Stimulated activated CD8-positive, alpha-beta memory T cell treated with anti-CD3 and anti-CD28 coated beads, Interleukin-15, amount 100 ng/mL, for 1 hour (primary cell): ENCODE measurements around the gene PTN.
"Not testable (repeated sequence)": the region's sequence is repeated elsewhere in the genome, so short reads cannot be mapped to it uniquely, and the experiment has no call there.

ENCODE experiments used
- DNase-seq: peaks from one replicate; pipeline ENCODE4 v3.0.0-alpha.2; 2020; ENCODE audit warnings: low read depth

PTN gene

DNA sequence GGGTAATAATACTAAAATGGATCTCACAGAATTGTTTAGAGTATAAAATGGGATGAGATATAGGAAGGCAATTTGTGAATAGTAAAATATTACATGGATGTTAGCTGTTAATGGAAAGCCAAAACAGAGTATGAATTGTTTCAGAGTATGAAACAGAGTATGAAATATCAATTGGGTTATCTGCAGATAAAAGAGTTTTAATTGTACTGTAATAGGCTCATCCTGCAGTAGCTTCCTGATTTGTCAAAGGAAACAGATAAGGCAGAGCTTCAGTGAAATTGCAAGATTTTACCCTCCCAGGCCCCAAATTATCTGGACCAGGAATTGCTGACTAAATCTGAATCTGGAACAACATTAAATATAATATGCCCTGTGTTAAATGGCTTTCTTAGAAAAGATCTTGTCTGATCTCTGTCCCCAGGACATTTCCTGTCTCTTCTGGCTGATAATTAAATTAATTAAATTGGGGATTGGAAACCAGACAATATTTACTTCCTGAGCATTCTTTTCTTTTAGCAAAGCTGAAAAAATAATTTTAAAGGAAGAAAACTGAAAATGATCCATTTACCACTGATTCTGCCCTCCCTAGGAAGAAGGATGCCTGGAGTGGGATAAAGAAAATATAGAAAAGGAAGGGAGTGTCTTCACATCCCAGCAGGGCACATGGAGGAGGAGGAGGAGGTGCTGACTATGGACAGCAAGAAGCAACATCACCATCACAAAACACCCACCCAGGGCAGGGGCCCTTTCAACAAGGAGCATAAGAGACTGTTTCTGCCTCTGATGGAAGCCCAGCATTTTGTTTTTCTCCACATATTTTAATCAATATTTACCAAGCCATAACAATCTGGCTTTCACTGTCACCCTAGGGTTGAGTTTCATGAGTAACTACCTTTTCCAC is 18.5 kb downstream of the PTN start:
- DNase-seq: no peak

DNA sequence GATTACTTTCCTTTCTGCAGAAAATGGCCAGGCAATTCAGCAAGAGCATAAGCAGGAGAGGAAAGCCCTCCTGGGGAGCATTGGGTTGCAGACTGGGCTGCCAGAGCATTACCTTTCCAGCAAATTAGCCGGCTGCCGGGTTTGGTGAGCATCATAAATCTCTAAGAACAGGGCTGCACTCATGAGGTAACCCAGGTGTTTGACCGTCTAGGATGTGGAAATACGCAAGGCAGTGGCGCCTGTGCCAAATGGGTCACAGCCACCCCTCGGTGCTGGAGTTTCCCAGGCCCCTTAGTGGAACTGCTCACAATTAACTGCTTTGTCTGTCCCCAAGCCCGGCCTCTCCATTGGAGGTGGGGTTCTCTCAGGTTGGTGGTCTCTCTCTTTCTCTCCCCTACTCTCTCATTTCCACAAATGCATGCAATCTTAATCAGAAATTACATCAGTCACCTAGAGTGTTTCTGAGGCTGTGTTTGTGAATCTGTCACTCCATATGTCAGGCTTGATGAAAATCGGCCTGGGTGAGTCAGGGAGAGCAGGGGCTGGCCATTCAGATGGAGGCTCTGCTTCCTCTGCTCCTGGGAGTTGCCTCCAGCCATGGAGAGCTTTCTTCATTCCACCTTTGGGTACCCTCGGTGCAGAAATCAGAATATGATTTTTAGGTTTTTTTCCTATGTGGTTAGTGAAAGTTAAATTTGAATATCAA is 26.7 kb downstream of the PTN start:
- no peak for DNase-seq

- no peak for DNase-seq
Observed at GRCh38 chr7:137313201-137313600, 30.3 kb downstream of the PTN start.

GRCh38 chr7:137306748-137307147 is 36.8 kb downstream of the PTN start:
- DNase-seq: no peak

- no peak for DNase-seq
Observed at GRCh38 chr7:137305901-137306621, 37.5 kb downstream of the PTN start.

GRCh38 chr7:137304624-137305235 is 38.8 kb downstream of the PTN start:
- DNase-seq: no peak

DNA sequence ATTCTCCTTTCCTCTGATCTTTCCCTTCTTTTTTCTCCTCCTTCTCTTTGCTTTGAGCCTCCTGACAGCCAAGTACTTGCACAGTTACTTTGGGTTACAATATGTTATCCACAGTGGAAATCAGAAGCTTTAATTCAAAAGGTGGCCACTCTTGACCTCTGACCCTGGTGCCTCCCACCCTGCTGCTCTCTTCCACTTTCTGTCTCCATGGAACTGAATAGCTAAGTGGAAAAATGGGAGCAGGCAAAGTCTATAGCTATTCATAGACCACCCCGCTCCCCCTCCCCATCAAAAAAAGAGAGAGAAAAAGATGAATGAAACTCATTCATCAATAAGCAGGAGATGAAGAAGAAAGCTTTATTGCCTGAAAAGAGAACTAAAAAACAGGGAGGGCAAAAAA is 39.4 kb downstream of the PTN start:
- DNase-seq: no peak

GRCh38 chr7:137302081-137302480 is 41.5 kb downstream of the PTN start:
- DNase-seq: no peak

DNA sequence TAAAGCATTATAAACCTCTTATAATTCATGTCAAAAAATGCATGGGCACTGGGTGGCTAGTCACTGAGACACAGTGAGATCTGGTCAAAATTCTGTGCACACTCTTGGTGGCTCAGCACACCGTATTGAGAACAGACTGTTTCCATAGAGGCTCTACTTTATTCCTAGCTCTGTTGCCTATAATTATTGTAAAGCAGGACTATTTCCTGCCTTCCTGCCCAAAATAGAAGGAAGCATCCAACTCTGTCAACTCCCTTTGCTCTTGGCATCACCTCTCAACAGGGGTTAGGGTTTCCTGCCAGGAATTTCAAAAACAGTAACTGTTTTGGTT is 45.1 kb downstream of the PTN start:
- no peak for DNase-seq

DNA sequence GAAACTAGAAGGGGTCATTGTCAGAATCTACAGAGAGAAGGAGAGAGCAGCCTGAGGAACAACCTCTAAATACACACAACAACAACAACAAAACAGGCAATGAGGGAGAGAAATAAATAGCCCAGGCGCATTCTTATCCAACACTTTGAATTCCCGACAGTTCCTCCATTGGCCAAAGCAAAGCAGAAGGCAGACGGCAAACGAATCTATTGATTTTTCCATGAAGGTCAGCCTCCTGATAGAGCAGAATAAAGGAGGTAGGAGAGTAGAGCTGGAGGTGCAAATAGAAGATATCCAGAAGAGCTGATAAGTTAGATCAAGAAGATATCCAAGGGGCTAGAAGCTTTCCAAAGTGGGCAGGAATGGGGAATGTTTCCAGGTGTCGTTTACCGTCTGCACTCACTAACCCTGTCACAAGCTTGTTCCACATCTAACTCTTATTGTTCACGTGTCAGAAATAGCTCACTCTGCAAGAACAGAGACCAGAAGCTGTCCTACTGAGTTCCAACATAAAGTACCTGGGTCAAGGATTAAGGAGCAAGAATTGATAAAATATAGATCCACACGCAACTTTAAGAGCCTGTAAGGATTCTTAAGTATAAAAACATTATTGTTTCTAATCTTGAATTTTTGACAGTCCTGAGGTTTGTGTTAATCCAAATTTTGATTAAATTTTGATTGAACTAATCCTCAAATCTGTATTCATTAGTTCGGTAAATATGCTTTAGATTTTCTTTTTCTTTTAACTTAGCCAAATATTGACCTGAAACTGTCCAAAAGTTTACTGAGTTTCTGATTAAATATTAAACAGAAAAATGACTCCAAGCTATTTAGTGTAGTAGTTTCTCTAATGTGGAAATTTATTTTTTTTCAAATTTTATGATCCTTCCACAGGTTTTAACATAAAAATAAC is 45.7 kb downstream of the PTN start:
- DNase-seq: no peak

DNA sequence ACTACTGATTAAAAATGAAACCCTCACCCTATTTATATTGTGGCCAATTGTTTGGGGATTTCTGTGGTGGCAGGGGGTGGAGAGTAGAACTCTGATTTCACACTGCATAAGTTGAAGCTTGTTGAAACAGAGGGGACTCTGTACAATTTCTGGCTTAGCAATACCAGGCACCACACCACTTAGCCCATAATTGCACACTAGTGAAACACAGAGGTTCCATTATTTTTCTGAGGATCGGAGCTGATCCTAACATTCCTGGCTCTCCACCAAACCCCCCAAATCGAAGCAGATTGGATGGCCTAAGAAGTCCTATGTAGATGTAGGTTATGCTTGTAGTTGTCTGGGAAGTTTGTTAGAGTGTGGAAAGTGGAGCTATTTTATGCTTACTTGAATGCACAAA is 47.0 kb downstream of the PTN start:
- DNase-seq: no peak

DNA sequence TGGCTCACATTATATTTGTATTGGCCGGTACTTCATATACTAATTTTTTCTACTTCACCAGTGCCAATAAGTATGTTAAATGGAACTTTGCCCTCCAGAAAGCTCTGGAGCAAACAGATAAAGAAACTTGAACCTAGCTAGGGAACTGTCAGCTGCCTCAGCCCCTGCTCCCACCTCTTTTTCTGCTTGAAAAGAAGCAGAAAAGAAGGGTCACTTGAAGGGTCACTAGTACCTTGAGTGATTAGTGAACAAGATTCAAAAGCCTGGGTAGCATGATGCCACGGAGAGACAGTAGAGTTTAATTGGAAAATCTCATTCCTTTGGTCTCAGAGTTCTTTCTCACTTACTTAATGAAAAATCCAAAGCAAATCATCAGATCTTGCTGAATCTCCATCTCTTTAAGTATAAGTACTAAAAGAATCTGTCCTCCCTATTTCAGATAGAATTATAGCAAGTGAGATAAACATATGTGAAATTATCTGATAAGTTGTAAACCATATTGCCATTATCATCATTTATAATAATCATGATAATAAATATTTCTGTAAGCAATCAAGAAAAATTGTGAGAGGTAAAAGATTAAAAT is 47.7 kb downstream of the PTN start:
- DNase-seq: no peak

- DNase-seq: no peak
Observed at GRCh38 chr7:137289101-137289500, 54.4 kb downstream of the PTN start.

DNA sequence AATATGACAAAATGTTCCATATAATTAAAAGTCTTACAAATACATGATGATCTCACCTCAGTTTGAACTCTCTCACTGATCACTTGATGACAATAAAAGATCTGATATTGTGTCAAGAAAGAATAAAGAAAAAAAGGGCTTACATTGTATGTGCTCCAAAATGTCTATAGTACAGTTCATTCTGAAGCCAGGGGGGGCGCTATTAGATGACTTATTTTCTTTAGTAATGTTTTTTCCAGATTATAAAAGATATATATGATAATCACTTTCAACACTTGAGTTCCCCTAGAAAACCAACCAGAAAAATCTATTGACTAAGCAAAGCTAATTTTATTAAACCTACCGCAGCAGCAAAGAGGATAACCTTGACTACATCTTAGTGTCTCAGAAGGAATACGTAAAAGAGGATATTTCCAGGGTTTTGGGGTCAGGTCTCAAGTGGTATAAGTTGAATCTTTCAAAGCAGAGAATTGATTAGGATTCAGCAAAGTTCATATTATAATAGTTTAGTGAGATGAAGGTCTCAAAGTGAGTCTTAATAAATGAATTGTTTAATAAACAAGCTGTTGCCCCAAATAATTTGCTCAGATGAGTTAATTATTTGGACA is 55.8 kb downstream of the PTN start:
- DNase-seq: no peak

- DNase-seq: no peak
Observed at GRCh38 chr7:137283153-137283552, 60.4 kb downstream of the PTN start.

DNA sequence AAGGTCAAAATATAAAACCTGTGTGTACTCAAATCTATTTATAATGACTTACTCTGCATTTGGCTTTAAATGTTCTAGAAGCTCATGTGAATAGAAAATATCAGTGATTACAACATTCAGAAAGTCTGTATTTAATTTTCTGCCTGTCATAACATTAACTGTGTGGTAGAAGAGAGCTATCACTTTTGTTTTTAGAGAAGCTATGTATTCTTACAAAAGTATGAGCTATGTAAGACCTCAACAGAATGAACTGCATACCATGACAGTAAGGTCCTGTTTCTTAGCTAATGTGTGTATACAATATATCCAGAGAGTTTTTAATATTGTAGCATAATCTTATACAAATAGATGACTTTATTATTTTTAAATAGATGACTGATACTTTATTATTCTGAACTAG is 61.5 kb downstream of the PTN start:
- no peak for DNase-seq

GRCh38 chr7:137276189-137276588 is 67.3 kb downstream of the PTN start:
- no peak for DNase-seq

GRCh38 chr7:137272249-137272648 is 71.3 kb downstream of the PTN start:
- DNase-seq: no peak

- DNase-seq: no peak
Observed at GRCh38 chr7:137269240-137269639, 74.3 kb downstream of the PTN start.

GRCh38 chr7:137268001-137268865 is 75.3 kb downstream of the PTN start:
- not testable (repeated sequence) for DNase-seq
